IMR-90 (cell line): ENCODE results near the gene KCTD16.

Experiments
- CTCF ChIP-seq: conservative IDR thresholded peaks from 2 replicates; pipeline ENCODE4 v1.5.1; 2012; ENCODE audit warnings: mild to moderate bottlenecking, low read depth, low read length, improper control_type of control experiment
- MXI1 ChIP-seq: IDR thresholded peaks from 2 replicates; pipeline ENCODE4 v1.6.1; 2012; ENCODE audit warnings: low read depth, mild to moderate bottlenecking, low read length, moderate library complexity, borderline replicate concordance
- TF ChIP-seq, protein P1 (sequence below): fragments of 150-350 bp; IDR thresholded peaks from 2 replicates; pipeline ENCODE4 v1.6.1; 2017; ENCODE audit warnings: mild to moderate bottlenecking, antibody characterized with exemption, low read length, low read depth

- TF ChIP-seq MXI1 (no peak), CTCF (no peak)
- TF ChIP-seq, protein P1, sequence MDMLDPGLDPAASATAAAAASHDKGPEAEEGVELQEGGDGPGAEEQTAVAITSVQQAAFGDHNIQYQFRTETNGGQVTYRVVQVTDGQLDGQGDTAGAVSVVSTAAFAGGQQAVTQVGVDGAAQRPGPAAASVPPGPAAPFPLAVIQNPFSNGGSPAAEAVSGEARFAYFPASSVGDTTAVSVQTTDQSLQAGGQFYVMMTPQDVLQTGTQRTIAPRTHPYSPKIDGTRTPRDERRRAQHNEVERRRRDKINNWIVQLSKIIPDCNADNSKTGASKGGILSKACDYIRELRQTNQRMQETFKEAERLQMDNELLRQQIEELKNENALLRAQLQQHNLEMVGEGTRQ: no peak
These were observed 83.9 kb downstream of the KCTD16 start for GRCh38 chr5:144254552-144254951.
